Nephron progenitor cell (in vitro differentiated cells): ENCODE data around the gene CRYGC.
A peak's percentile ranks its signal among the peaks of the same experiment; 100 is the strongest.

Experiments used
- DNase-seq: peaks from one replicate; pipeline ENCODE4 v3.0.0; 2021
- H3K27ac Mint-ChIP-seq: 2 replicates; pipeline ENCODE4 v1.8.0; 2021; ENCODE audit warnings: mild to moderate bottlenecking, moderate library complexity, mixed read lengths
- H3K27me3 Mint-ChIP-seq: 2 replicates; pipeline ENCODE4 v1.8.0; 2021; ENCODE audit warnings: mild to moderate bottlenecking, low read depth, mixed read lengths; ENCODE audit not compliant: poor library complexity
- H3K36me3 Mint-ChIP-seq: 2 replicates; pipeline ENCODE4 v1.8.0; 2021; ENCODE audit warnings: low read depth, mixed read lengths
- H3K4me1 Mint-ChIP-seq: 2 replicates; pipeline ENCODE4 v1.8.0; 2021; ENCODE audit warnings: mixed read lengths
- H3K4me3 Mint-ChIP-seq: 2 replicates; pipeline ENCODE4 v1.8.0; 2021; ENCODE audit warnings: mild to moderate bottlenecking, moderate library complexity, mixed read lengths
- H3K9me3 Mint-ChIP-seq: 2 replicates; pipeline ENCODE4 v1.8.0; 2021; ENCODE audit warnings: mild to moderate bottlenecking, moderate library complexity, mixed read lengths
- TF ChIP-seq, protein P1 (sequence below): fragments of 200-600 bp; sonication (generic); IDR thresholded peaks from 2 replicates; pipeline ENCODE4 v1.5.0; 2021; ENCODE audit warnings: antibody characterized with exemption

The CRYGC gene

GRCh38 chr2:208150094-208150493 lies 20.5 kb upstream of the CRYGC start:
- TF ChIP-seq, protein P1, sequence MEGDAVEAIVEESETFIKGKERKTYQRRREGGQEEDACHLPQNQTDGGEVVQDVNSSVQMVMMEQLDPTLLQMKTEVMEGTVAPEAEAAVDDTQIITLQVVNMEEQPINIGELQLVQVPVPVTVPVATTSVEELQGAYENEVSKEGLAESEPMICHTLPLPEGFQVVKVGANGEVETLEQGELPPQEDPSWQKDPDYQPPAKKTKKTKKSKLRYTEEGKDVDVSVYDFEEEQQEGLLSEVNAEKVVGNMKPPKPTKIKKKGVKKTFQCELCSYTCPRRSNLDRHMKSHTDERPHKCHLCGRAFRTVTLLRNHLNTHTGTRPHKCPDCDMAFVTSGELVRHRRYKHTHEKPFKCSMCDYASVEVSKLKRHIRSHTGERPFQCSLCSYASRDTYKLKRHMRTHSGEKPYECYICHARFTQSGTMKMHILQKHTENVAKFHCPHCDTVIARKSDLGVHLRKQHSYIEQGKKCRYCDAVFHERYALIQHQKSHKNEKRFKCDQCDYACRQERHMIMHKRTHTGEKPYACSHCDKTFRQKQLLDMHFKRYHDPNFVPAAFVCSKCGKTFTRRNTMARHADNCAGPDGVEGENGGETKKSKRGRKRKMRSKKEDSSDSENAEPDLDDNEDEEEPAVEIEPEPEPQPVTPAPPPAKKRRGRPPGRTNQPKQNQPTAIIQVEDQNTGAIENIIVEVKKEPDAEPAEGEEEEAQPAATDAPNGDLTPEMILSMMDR: no peak

DNA sequence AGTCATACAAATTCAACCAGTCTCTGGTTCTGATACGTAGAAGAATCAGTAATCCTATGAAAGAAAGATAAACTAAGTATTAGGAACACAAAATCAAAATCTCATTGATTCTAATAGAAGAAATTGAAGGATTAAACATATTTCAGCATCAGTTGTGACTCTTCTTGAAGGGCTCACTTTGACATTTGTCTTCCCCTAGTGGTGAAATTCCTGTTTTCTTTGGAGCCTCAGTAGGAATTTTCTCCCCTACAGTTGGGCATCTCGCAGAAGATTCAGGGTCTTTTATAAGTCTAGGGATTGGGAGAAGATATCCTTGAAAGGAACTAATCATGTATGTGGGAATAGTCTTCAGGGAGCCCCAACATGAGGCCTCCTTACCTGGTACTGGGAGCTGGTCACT lies 19.2 kb upstream of the CRYGC start:
- no peak for DNase-seq
- Mint-ChIP-seq H3K27ac (no peak overlapping the region), H3K27me3 (no peaks in the 10 kb centered on the region), H3K4me1 (no peaks in the 10 kb centered on the region), H3K36me3 (no peaks in the 10 kb centered on the region), H3K4me3 (no peak overlapping the region), H3K9me3 (peaks cover 23% of the 10 kb centered on the region)
- TF ChIP-seq, protein P1: no peak

More at GRCh38 chr2:208150094-208150493, 20.5 kb upstream of the CRYGC start:
- H3K36me3 Mint-ChIP-seq: no peaks in the 10 kb centered on the region
- no peak for DNase-seq
- no peak overlapping the region for H3K27ac Mint-ChIP-seq
- H3K9me3 Mint-ChIP-seq: peaks cover 20% of the 10 kb centered on the region
- H3K27me3 Mint-ChIP-seq: no peaks in the 10 kb centered on the region
- H3K4me1 Mint-ChIP-seq: no peaks in the 10 kb centered on the region
- no peak overlapping the region for H3K4me3 Mint-ChIP-seq

GRCh38 chr2:208147759-208148158 lies 18.1 kb upstream of the CRYGC start:
- Mint-ChIP-seq H3K27ac (no peak overlapping the region), H3K4me1 (peaks cover 7% of the 10 kb centered on the region), H3K4me3 (no peak overlapping the region), H3K9me3 (peaks cover 23% of the 10 kb centered on the region), H3K36me3 (no peaks in the 10 kb centered on the region), H3K27me3 (no peaks in the 10 kb centered on the region)
- DNase-seq: no peak
- TF ChIP-seq, protein P1: no peak

DNA sequence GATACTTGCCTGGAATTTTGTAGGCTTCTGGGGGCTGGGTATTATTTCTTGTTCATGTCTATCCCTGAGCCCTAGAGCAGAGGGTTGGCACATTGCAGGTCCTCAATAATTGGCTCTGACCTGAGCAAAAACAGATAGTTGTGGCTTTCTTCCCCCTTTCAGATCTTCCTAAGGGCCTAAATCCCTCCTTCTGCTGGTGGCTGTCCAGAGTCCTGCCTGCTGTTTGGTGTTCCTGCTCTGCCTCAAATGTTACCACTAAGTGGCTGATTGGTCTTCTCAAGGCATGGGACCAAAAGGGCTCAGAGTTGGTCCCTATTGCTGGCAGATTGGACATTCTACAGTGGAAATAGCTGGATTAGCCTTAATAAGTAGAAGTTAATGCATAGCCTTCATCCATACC lies 17.4 kb upstream of the CRYGC start:
- TF ChIP-seq, protein P1: no peak
- Mint-ChIP-seq H3K4me1 (peaks cover 11% of the 10 kb centered on the region), H3K27ac (peak overlapping the region; percentile 44)

GRCh38 chr2:208146006-208146405 lies 16.4 kb upstream of the CRYGC start, which contains the start of gene CRYGB:
TSS of gene CRYGB (minus strand) at chr2:208146158. CDS start at chr2:208146120, 38 bp downstream.
- peaks cover 11% of the 10 kb centered on the region for H3K9me3 Mint-ChIP-seq
- TF ChIP-seq, protein P1: no peak
- no peak for DNase-seq
- no peaks in the 10 kb centered on the region for H3K27me3 Mint-ChIP-seq
- H3K36me3 Mint-ChIP-seq: no peaks in the 10 kb centered on the region
- H3K27ac Mint-ChIP-seq: peak within 1 kb of the TSS; percentile 44
- peaks cover 11% of the 10 kb centered on the region for H3K4me1 Mint-ChIP-seq
- H3K4me3 Mint-ChIP-seq: no peak within 1 kb of the TSS

More for the DNA sequence above, 17.4 kb upstream of the CRYGC start:
- H3K9me3 Mint-ChIP-seq: peaks cover 21% of the 10 kb centered on the region
- no peaks in the 10 kb centered on the region for H3K27me3 Mint-ChIP-seq
- no peak overlapping the region for H3K4me3 Mint-ChIP-seq
- DNase-seq: no peak
- H3K36me3 Mint-ChIP-seq: no peaks in the 10 kb centered on the region
